PC-9 (cell line): ENCODE data around the gene APCDD1.

Source experiments
- EZH2 ChIP-seq: fragments of 200-600 bp; sonication (generic); IDR thresholded peaks from 2 replicates; pipeline ENCODE4 v1.8.0; 2017; ENCODE audit warnings: antibody characterized with exemption, low read depth
- TF ChIP-seq, protein P1 (sequence below): fragments of 200-600 bp; sonication (generic); conservative IDR thresholded peaks from 2 replicates; pipeline ENCODE4 v1.6.1; 2017; ENCODE audit warnings: mixed run types, antibody characterized with exemption, mild to moderate bottlenecking, moderate library complexity

DNA sequence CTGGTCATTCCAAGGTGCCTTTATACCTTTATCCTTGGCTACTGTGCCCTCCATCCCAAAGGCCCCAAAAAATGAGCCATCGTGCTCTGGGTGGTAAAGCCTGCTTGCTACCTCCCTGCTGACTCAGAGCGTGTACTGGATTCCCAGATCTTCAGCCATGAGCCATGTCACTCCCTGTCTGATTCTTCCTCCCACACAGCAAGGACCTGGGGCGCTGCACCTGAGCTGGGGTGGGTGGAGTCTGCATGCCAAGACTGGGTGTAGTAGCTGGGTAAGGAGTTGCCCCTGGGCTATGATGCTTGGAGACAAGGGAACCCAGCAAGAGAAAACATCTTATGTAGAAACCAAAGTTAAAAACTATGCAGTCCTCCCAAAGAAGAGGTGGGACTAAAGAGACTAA lies 37.2 kb upstream of the APCDD1 start:
- TF ChIP-seq EZH2 = no peak
- TF ChIP-seq, protein P1, sequence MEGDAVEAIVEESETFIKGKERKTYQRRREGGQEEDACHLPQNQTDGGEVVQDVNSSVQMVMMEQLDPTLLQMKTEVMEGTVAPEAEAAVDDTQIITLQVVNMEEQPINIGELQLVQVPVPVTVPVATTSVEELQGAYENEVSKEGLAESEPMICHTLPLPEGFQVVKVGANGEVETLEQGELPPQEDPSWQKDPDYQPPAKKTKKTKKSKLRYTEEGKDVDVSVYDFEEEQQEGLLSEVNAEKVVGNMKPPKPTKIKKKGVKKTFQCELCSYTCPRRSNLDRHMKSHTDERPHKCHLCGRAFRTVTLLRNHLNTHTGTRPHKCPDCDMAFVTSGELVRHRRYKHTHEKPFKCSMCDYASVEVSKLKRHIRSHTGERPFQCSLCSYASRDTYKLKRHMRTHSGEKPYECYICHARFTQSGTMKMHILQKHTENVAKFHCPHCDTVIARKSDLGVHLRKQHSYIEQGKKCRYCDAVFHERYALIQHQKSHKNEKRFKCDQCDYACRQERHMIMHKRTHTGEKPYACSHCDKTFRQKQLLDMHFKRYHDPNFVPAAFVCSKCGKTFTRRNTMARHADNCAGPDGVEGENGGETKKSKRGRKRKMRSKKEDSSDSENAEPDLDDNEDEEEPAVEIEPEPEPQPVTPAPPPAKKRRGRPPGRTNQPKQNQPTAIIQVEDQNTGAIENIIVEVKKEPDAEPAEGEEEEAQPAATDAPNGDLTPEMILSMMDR = no peak
